Fibroblast of skin of right quadriceps (primary cell): ENCODE results near the gene KLF6.

ENCODE experiments used
- DNase-seq: peaks from one replicate; pipeline ENCODE4 v3.0.0-alpha.2; 2013

The KLF6 gene

DNA sequence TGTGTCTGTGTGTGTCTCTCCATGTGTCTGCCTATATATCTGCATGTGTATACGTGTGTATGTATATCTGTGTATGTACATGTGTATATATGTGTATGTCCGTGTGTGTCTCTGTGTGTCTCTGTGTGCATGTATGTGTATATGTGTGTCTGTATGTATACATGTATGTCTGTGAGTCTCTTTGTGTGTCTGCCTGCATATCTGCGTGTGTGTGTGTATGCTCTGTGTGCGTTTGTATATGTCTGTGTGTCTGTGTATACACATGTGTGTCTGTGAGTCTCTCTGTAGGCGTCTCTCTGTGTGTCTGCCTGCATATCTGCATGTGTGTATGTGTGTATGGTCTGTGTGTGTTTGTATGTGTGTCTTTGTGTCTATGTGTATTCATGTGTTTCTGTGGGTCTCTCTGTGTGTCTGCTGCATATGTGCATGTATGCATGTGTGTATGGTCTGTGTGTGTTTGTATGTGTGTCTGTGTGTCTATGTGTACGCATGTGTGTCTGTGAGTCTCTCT, 23.7 kb upstream of the KLF6 start:
- no peak for DNase-seq

DNA sequence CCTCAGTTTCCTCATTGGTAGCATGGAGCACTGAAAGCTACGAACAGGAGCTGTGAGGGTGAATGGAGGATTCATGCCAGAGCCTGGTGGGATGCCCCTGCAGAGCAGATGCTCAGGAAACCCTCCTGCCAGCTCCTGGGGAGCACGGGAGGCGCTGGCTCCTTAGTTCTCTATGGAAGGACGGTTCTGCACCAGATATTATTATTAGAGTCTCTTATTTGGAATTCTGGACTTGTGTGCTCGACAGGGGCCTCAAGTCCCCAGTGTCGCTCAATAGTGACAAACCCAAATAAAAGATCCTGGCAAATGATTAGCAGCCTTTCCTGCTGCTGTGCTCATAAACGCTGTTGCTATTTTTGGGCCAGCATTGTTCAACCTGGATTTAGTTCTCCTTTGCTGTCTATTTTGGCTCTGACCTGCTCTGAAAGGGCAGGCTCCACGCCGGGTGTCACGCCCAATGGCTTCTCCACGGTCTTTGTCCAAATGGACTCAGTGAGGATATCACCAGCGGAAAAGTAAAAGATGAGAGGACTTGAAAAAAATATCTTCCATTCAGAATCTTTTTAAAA, 23.0 kb upstream of the KLF6 start:
- no peak for DNase-seq

DNA sequence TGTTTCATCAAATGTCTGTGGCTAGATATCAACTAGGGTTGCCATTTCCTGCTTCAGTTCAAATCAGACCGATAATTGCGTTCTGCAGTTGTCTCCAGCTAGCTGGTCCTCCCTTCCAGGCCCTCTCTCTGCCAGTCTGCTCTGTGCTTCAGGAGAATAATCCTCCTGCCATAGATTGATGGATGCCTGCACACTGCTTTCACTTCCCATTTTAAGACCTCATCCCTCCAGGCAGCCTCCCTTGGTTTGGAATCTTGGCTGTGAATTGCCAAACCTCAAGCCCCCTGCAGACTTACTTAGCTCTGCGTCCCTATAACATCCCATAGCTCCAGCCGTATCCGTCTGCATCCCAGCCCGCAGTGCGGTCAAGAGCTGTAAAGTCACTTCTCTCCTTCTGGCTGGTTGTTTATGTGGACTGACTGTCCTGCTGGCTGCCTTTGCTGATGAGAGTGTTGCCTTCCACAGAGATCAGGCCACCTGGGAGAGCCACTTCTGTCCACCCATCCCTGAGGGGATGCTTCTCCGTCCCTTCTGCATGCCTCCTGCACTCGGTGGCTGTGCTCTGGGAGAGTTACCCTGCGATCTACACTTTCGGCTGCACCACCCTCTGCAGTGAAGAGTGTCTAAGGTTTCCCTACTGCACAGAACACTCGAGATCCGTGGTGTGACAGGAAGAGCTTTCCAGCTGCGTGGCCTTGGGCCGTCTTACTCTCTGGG, 22.4 kb upstream of the KLF6 start:
- peak; percentile 10 for DNase-seq

DNA sequence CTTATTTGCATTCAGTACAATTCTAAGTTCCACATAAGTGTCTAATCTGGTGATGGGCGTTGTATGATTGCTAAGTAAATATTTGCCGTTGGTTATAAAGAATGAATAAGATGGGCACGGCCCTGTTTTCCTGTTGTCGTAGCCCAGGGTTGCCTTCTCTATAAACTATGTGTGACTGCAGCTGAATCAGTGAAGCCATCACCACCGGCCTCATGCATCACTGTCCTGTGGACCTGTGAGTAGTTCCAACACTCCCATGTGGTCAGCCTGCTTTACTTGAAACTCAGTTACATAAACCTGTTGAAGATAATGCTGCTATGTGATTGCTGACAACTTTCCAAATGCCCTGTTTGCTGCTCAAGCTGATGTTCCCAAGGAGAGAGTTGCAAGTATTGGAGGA, 21.6 kb upstream of the KLF6 start:
- DNase-seq = peak; percentile 57

DNA sequence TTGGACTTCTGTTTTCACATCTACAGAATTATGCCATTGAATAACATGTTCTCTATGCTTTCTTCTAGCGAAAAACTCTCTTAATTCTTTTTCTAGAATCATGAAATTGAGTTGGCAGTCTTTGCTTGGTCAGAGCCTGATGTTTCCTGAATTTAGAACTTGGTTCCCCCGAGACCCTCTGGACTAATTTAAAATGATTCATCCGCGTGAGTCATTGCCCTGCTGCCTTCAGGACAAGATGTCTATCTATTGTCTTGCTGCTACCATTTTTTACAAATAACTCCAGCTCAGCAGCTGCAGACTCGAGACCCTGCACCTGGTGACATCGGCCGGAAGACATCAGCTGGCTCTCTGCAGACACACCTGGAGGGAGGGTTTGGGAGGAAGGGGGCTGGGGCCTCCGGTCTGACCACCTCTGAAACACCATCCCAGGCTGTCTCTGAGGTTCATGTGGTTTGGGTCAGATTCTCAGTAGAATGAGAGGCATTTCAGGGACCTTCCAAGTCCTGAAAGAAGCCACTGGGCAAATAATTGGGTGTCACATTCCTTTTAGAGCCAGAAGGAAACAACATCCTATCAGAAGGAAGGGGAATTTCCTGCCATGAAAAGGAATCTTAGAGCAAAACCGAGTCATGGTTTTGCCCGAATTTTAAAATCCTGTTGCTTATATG, 20.9 kb upstream of the KLF6 start:
- peak; percentile 94 for DNase-seq

DNA sequence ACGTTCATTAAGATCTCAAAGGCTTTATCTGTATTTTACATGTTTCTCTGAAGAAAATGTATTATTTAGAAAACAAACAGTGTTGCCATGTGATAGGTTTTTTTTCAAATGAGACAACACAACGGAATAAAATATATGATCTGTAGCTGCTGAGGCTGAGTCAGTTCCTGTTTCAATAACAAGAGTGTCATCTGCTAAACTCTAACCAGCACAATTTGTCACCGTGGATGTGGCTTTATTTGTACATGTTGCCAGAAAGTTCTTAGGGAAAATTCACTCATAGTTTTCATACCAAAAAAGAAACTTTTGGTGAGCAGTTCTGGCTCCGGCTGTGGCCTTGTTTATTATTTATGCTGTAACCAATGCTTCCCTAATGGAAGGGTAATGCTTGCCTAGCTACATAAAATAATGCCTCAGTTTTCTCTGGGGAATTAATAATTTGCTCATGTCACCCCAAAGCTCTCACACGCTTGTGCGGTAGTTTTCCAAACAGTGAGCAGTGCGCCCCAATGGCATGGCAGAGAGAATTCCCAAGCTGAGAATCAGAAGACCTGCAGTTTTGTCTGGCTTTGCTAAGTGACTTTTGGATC, 20.3 kb upstream of the KLF6 start:
- peak; percentile 88 for DNase-seq

DNA sequence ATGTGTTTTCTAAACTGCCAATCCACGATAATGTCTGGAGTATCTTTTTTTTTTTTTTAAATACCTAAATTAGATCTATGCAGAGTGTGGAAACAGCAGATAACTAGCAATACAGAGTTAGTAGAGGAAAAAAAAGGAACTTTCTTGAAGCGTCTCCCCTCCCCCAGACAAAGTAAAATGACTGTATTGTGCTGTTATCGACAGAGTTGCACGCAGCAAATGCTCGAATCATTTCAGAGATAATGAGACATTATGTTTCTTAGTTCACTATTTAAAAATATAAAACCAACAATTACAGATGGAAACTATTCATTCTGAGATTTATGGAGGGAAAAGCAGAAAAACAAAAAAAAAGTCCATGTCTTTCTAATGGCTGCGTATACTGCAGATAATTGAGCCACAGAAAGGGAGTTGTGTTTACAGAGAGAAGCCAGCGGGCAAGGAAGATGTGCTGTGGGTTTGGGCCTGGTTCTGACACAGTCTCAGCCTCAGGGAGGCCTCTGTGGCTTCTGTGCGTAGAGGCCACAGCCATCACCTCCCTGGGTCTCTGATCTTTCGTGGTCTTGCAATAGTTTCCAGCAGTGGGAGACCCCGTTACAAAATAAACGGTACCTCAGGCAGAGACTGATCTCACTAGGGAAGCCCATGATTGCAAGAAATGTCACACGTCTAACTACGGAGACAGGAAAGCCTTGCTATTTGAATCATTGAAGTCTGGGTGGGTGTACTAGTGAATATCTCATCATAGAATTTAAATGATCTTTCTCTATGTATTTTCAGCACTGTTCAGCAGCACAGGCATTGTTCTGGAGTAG, 19.1 kb upstream of the KLF6 start:
- DNase-seq = peak; percentile 40

DNA sequence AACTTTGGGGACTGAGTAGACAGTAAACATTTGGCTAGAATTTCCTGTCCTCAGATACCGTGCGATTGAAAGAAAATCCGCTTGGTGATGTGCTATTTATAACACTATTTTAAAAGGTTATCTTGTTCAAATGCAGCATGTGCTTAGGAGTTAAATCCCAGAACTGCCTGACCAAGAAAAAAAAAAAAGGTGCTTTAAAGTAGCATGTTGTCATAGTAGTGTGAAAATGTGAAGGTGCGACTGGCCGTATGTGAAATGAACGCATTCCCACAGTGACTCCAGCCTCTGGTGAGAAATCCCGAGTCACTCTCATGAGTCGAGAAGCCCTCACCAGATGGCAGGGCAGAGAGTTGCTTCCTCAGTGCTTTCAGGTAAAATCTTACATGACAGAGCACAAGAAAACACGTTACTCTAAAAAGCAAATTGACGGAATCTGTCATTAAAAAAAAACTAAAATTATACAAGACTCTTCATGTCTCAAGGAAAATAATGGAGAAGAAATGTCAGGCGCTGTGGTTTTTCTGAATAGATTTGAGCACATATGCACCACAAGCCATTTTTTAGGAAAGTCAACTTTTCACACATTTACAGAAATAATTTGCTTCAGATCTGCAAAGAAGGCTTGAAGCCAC, 18.4 kb upstream of the KLF6 start:
- DNase-seq = peak; percentile 54

DNA sequence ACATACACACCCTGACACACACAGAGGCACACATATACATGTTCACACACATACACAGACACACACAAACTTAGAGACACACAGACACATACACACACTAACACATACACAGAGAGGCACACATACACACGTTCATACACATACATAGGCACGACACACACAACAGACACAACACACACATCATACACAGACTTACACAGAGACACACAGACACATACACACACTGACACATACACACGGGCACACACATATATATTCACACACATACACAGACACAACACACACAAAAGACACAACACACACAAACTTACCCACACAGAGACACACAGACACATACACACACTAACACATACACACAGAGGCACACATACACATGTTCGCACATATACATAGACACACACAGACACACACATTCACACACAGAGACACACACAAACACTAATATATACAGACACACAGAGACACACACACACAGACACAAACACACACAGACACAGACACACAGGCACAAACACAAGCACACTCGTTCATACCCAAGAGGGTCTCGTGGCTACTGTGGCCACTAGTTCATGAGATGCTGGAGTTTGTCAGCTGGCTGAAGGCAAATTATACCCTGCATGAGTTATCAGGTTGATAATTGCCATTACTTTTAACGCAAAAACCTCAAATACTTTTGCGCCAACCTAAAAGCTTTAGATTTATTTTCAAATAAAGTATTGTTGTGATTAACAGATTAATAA, 17.7 kb upstream of the KLF6 start:
- no peak for DNase-seq

DNA sequence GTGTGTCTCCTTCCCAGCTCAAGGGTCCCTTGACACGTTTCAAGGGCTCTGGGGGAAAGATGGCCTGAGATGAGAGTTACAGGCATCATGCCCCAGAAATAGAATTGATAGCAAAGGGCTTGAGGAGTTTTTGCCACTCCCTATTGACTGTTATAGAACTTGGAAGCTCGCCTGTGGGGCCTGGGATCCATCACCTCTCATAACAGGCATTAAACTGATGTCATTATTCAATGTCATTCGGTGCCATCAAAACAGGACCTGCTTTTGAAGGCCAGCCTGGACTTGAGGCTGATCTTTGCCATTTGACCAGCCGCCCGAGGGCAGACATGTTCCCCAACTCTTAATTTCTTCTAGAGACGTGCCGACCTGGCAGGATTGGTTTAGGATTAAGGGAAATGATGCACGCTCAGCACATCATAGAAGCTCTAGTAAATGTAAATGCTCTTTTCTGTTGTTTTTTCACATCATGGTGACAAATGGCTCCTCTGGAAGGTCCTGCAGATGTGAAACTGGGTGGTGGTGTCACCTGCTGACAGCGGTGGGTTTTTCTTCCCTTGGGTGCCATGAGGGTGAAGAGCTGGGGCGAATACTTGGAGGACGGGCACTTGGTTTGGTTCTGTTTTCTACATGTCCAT, 16.7 kb upstream of the KLF6 start:
- no peak for DNase-seq

DNA sequence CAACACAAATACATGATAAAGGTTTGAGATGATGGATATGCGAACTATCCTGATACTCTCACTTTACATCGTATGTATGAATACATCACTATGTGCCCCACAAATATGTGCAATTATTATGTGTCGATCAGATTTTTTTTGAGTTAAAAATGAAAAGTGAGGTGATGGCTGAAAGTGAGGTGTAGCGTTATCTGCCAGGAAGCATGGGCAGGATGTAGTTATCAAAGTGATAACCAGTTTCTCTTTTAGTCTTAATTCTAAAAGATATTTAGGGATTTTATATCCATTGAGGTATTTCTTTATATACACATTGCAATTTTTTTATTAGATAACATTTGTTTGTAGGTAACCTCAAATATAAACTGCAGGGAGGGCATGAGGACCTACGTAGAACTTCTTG, 15.6 kb upstream of the KLF6 start:
- DNase-seq = no peak

DNA sequence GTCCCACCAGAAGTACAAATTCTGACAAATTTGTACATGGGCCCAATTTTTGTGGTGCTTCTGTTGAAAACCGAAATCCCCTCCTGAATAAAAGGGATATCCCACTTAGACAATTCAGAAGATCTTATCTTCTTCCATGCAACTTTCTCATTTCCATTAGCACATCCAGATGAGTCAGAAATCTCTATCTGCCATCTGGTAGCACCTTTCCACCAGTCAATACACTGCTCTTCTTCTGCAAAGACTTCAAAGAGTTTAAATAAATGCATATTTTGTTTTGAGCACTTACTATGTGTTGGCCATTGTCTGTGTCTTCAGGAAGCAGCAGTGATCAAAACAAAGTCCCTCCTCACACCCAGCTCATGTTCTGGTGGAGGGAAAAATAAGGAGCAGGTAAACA, 12.7 kb upstream of the KLF6 start:
- no peak for DNase-seq

DNA sequence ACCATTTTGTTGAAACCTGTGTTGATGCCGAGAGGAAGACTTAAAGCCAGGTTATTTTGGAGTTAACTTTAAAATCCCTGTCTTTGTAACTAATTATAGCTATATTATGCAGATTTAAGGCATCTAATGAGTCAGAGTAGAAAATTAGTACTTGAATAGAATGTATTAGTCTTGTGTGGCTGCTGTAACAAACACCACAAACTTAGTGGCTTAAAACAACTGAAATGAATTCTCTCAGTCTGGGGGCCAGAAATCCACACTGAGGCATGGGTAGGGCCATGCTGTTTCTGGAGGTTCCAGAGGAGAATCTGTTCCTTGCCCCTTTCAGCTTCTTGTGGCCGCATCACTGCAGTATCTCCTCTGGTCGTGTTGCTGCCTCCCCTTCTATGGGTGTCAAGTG, 8.5 kb upstream of the KLF6 start:
- no peak for DNase-seq

DNA sequence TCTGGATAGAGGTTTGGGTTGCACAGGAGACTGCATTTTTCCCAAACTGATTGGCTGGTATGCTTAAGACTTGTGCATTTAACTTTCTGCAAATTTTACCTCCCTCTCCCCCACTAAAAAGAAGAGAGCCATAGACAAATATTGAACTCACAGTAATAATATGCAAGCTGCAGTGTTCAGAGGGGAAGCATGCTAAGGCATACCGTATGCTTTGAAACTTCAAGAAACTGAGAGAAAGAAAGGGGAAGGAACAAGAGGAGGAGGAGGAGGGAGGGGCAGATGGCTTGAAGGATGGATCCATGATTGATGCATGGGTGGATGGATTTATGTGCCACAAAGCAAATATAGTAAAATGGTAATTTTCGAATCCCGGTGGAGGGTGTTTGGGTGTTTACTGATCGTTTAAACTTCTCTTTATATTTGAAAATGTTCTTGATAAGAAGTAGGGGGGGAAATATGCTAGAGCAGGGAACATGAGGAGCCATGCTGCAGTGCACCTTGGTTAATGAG, 7.8 kb upstream of the KLF6 start:
- DNase-seq = no peak

DNA sequence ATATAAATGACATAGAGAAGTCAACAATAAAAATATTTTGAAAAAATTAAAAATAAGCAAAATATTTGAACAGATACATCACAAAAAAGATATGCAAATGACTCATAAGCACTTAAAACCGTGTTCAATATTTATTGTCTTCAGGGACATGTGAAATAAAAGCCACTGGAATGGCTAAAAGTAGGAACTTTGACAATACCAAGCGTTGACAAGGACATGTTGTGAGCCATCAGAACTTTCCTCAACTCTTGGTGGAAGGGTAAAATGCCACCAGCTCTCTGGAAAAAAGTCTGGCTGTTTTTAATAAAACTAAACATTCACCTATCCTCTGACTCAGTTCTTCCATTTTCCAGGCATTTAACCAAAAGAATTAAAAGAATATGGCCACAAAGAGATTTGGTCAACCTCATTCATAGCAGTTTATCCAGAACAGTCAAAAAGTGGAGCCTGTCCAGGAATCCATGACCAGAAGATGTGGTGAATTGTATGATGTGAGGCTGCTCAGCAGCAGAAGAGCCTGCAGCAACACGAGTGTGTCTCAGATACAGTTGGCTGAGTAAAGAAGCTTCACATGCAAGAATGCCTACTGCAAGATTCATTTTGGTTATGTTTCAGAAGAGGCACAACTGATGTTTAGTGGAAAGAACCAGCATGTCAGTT, 7.1 kb upstream of the KLF6 start:
- DNase-seq = peak; percentile 76

DNA sequence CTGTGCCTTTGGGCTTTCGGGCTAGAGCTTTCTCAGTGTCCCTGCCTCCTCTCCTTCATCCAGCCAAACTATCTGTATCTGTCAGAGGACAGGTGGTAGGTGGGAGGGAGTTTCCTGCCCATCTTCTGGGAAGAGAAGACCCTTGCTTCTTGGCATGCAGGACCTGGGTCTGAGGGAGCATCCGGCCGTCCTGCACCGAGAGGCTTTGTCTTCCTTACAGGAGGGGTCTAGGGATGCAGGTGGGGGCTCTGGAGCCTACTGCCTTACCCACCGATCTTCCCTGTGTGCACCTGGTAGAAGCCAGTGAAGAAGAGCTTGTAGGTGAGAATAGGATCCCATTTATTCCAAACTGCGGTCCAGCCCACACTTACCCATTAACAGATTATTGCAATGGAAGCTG, 5.8 kb upstream of the KLF6 start:
- DNase-seq = no peak

DNA sequence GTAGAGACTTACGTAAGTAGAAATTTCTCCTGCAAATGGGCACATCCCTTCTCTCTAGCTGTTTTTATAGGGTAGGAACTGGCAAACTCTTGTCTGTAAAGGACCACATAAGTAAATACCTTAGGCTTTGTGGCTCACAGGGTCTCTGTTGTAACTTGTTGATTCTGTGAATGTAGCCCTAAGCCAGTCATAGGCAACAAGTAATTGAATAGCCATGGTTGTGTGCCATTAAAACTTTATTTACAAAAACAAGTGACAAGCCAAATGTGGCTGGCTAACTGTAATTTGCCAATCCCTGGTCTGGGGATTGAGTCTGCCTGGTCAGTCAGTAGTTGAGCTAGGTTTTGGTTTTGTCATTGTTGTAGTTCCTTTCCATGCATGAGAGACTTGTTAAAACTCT, 5.3 kb upstream of the KLF6 start:
- no peak for DNase-seq

DNA sequence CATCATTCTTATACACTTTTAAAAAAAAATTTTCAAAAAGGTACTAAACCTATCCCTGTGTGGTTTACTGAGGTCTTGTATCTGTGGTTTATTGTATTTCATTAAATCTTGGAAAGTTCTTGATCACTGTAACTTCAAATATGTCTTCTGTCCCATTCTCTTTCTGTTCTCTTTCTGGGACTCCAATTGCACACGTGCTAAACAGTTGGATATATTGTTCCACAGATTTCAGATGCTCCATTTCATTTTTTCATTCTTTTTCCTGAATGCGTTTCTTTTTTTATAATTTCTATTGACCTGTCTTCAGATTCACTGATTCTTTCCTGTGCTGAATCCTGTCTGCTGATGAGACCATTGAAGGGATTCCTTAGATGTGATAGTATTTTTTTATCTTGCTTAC, 4.6 kb upstream of the KLF6 start:
- no peak for DNase-seq

DNA sequence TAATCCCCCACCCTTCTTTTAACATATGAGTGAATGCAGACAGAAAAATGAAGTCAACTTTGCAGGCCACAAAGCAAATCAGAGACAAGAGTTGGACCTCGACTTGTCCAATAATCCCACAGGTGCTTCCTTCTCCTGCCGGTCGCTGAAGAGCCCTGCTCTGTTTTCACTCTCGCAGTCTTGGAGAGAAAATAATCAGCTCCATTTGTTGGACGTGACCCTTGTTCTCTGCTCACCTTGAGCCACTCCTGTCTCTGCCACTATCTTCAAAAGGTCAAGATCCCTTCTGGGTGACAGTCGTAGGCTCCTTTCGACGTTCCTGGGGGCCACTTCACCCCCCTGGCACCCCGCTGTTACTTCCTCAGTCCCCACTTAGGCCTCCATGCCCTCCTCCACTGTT, 2.8 kb upstream of the KLF6 start:
- no peak for DNase-seq

DNA sequence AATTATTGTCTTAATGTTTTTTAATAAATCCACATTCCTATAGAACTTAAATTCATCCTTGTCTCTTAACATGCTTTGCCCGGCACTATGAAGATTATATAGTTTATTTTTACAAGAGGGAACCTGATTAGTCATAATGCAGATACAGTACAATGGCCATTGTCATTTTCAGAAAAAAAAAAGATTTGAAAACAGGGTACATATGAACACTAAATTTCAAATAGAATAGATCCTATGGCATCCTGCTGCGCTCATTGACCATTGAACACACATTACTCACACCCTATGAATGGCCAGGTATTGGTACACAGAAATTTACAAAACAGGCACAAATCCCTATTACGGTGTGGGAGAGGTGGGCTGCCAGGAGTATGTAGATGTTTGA, 2.0 kb upstream of the KLF6 start:
- DNase-seq = no peak
